Choroid plexus epithelial cell (primary cell): Measurements from ENCODE around the gene RBM23.

Source experiments
- DNase-seq: peaks from one replicate; pipeline ENCODE4 v3.0.0-alpha.2; 2010; ENCODE audit warnings: low read depth
- H3K4me3 ChIP-seq: 2 replicates; pipeline ENCODE4 v1.5.1; 2011; ENCODE audit warnings: low read depth, mild to moderate bottlenecking, control low read depth, low read length, moderate library complexity
- TF ChIP-seq, protein P1 (sequence below): conservative IDR thresholded peaks from 2 replicates; pipeline ENCODE4 v1.5.1; 2011; ENCODE audit warnings: low read depth, mild to moderate bottlenecking, control low read depth, inconsistent platforms, low read length, moderate library complexity

Gene RBM23

DNA sequence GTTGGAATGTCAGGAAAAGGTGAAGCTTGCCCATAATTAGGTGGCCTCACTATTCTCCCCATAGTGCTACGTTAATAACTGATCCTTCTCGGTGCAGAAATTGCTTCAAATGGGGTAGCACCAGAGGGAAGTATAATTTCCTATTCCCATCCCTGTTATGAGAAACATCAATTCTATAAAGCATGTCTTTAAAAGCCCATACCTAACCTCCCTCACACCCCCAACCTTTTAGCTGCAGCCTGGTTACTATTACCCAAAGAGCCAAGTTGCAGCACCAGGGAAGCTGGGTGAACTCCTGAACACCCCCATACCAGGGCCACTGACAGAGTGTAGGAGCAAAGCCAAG is 15.2 kb downstream of the RBM23 start:
- TF ChIP-seq, protein P1, sequence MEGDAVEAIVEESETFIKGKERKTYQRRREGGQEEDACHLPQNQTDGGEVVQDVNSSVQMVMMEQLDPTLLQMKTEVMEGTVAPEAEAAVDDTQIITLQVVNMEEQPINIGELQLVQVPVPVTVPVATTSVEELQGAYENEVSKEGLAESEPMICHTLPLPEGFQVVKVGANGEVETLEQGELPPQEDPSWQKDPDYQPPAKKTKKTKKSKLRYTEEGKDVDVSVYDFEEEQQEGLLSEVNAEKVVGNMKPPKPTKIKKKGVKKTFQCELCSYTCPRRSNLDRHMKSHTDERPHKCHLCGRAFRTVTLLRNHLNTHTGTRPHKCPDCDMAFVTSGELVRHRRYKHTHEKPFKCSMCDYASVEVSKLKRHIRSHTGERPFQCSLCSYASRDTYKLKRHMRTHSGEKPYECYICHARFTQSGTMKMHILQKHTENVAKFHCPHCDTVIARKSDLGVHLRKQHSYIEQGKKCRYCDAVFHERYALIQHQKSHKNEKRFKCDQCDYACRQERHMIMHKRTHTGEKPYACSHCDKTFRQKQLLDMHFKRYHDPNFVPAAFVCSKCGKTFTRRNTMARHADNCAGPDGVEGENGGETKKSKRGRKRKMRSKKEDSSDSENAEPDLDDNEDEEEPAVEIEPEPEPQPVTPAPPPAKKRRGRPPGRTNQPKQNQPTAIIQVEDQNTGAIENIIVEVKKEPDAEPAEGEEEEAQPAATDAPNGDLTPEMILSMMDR: no peak
- no peak overlapping the region for H3K4me3 ChIP-seq
- no peak for DNase-seq

DNA sequence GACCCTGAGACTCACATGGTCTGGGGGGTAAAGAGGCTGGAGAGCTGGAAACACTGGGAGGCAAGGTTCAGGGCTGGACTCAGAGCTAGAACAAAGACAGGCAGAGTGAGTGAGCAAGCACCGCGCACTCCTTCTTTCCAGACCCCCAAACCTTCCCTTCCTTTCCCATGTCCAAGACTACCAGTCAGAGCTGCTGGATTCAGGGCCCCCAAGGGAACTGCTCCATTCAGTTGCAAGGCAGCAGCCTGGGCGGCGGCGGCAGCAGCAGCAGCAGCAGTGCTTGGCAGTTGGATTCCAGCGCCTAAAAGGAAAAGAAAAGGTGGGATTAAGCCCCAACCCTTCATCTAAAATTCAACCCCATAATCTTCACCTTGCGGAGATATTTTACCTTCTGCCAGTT is 17.1 kb downstream of the RBM23 start:
- H3K4me3 ChIP-seq: no peak overlapping the region
- no peak for DNase-seq
- TF ChIP-seq, protein P1: no peak

DNA sequence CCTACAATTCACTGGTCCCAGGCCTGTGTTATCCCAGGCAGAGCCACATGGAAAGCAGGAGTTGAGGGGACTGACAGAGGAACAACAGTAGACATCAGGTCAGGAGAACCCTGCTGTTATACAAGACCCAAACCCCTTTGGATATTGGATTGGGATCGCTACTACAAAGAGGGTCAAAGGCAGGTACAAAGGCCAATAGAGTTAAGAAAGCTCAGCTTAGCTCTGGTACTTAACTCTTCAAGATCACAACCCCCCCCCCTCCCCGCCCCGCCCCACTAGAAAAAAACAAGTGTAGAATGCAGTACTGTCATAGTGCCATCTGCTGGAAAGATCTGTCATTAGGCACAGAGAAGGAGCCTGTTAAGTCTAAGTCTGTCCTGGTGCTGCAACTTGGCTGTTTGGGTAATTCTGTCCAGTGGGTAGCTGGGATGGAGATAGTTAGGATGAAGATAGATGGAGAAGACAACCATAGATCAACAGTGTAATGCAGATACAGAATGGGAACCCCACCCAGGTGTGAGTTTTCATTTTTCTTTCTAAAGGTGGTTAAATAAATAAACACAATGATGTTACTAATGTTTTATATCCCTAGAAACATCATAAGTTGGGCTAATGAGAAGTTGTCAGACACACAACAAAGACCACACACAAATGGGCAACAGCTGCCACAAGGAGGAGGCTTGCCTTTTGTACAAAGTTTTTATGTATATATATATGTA is 18.7 kb downstream of the RBM23 start:
- DNase-seq: peak; percentile 87
- no peak overlapping the region for H3K4me3 ChIP-seq
- TF ChIP-seq, protein P1: peak; percentile 75

DNA sequence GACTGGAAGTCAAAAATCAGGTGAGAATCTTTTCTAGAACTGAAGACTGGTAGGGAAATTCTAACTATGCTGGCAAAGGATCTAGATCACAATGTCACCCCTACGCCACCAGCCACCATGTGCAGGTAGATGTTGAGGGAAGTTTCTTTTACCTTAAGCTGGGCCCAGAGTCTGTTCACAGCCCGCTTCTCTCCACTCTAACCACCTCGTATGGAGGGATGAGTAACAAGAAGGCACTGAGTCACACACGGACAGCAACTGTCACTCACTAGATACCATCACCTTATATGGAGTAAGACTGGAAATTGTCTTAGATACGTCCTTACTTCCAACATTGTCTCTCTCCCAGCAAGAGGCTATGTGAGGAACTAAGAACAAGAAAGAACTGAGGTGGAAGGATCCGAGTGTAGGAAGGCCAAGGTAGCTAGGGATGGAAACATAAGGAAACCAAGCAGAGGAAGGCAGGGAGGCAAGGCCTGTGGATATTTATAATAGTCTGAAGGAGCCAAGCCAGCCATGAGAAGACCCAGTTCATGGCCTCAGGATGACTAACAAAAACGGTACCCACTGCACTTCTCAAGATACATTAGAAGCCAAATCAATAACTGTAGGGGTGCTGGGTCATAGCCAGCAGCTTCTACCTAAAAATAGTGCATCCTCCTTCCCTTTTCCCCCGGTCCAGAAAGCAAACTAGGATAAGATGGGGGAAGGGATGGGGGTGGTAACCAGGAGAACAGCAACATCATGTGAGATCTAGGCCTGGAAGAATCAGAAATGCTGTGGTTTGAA is 20.5 kb downstream of the RBM23 start:
- DNase-seq: peak; percentile 78
- H3K4me3 ChIP-seq: no peak overlapping the region
- TF ChIP-seq, protein P1: no peak

DNA sequence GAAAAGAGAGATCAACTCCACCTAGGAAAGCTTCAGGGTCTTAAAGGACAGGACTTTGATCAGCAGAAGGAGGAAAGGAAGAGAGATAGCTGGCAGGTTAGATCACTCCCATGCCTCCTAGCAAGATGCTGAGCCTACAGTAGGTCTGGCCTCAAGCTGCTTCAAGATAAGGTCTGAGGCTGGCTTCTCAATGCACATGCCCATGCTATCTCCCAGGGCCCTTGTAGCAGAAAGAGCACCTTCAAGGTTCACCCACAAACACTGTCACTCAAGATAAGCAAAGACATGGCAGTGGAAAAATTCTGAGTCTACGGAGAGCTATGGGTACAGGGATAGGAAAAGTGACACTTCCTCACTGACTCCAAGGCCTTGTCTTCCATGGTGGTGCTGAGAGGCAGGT is 21.6 kb downstream of the RBM23 start:
- TF ChIP-seq, protein P1: no peak
- DNase-seq: no peak
- no peak overlapping the region for H3K4me3 ChIP-seq

DNA sequence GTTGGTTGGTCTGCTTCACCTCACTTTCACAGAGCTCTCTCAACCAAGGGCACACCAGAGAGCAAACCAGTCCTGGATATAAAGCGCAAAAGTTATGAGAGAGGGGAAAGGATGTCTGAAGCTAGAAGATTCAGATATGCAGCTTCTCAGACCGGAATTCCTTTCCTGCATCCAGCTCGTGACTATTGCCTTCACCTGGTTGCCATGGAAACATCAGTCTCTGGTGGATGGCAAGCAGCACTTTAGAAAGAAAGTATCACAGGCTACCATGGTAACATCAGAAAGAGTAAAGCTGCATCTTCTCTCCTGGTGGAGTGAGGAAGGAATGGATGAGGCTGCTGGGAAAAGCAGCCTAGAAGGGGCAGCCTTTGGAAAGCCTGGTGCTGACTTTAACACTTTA is 22.2 kb downstream of the RBM23 start:
- TF ChIP-seq, protein P1: no peak

More for the DNA sequence above, 22.2 kb downstream of the RBM23 start:
- DNase-seq: no peak
- no peak overlapping the region for H3K4me3 ChIP-seq
